SIG-M5 treated with dmso at 0.1 percent for 504 hours (cell line): ENCODE data around the gene TRDMT1.
A peak's percentile ranks its signal among the peaks of the same experiment; 100 is the strongest.

Experiments
- DNase-seq: peaks from one replicate; lab custom pipeline; 2025; ENCODE audit not compliant: unreplicated experiment; lab: John Stamatoyannopoulos, UW

Gene TRDMT1

GRCh38 chr10:17232276-17232960 is 30.9 kb upstream of the TRDMT1 start:
- DNase-seq = no peak

GRCh38 chr10:17231788-17232187 is 30.3 kb upstream of the TRDMT1 start:
- DNase-seq = no peak

DNA sequence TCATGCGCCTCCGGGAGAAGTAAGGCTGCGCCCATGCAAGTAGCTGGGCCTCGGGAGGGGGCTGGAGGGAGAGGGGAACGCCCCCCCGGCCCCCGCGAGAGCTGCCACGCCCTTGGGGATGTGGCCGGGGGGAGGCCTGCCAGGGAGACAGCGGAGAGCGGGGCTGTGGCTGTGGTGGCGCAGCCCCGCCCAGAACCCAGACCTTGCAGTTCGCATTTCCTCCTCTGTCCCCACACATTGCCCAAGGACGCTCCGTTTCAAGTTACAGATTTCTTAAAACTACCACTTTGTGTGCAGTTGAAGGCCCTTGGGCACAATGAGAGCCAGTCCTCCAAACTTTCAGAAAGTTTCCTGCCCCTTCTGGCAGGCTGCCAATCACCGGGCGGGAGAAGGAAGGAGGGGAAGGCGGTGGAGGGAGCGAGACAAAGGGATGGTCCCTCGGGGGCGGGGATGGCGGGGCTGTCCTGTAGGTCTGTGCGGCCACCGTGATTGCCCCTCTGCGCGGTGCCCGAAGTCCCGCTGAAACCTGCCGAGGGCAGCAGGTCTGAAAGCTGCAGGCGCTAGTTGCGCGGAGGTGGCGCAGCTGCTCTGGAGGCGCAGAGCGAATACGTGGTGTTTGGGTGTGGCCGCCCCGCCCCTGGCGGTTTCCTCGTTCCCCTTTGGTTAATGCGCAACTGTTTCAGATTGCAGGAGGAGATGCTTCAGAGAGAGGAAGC is 28.7 kb upstream of the TRDMT1 start:
- peak; percentile 93 for DNase-seq

GRCh38 chr10:17229717-17229966 is 28.2 kb upstream of the TRDMT1 start:
- no peak for DNase-seq

- DNase-seq = peak; percentile 52
These were observed 27.7 kb upstream of the TRDMT1 start for GRCh38 chr10:17229016-17229716.

- DNase-seq = peak; percentile 88
These were observed 26.9 kb upstream of the TRDMT1 start, which contains the start of gene VIM for GRCh38 chr10:17228091-17229015. VIM (plus strand) TSS chr10:17228241; CDS start chr10:17229423, 1,182 bp downstream.

GRCh38 chr10:17227367-17228090 is 26.1 kb upstream of the TRDMT1 start:
- DNase-seq = peak; percentile 52

DNA sequence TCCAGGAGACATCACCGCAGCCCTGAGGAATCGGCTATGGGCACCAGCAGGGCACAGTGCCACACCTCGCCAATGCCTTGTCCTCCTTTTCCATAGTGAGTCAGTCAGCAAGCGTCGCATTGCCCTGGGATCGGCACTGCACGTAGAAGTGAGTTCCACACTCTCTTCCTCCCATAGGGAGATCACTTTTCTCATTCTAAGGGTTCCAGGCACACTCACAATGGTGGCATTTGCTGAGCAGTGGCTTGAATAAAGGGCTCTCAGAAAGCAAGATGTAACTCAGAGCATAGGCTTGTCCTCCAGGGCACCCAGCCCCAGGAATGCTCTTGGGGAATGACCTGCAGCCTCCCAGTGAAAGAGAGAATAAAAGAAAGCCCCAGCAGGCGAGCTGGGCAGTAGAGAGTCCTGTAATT is 25.4 kb upstream of the TRDMT1 start:
- DNase-seq = no peak

DNA sequence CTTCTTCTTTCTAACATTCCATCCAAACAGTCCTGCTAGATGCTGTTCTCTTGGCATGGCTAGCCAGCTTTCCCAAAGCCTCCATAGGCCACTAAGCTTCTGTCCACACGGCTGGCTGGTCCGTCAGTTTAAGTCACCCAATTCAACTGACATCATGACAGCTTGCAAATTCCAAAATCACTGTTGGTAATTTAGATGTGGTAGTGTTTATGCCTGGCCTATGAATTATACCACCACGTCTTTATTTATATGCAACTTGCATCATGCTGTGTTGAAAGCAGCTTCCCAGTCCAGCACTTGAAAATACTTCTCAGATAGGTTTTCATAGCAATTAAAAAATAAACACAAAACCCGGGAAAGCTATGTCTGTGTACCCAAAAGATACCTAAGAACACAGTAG is 24.3 kb upstream of the TRDMT1 start:
- DNase-seq = no peak

DNA sequence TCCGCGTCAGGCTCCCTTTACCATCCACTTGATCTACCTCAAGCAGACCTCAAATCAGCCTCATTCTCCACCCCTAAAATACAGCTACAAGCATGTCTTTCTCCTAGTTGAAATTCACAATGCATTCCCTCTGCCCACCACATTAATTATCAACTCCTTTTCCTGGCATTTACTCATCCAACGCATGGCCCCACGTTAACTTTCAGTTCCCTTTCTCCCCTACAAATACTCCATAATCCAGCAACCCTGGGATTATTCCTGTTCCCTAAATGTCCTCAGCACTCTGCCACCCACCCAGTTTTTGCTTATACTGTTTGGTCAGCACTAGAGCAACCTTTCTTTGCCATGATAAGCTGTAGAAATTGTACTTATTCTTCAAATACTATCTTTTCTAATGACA is 20.9 kb upstream of the TRDMT1 start:
- DNase-seq = no peak

DNA sequence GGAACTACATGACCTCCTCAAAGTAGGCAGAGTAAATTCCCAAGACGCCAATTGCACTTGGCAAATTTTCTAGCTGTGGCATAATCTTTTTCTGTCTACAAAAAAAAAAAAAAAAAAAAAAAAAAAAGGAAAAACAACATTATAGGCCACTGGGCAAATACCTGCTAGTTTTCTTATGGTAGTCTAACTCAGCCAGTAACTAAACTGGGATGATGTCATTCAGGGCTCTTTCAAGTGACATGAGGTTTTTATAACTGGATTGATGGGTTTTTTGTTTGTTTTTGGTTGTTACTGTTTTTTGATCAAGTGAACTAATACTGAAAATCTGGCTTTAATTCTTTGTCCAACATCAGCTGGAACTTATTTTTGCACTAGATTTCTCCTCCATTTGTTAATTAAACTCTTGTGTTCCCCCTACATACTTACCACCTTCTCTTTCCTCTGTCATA is 19.2 kb upstream of the TRDMT1 start:
- DNase-seq = no peak

DNA sequence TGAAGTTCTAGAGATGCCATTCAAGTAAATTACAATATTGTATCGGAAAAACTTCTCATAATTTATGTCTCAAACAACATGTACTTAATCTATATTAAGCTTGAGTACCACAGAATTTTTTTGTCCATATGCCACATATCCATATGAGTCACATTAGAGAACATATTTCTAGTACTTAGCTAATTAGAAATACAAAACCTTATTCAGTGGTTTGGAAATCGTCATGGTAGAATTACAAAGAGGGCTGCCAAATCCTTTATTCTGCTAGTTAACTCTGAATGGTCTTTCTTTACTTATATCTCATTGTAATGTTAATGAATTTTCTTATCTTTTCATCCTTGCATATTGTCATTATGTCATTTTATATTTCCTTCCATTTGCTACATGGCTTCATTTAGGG is 17.6 kb upstream of the TRDMT1 start:
- DNase-seq = no peak

GRCh38 chr10:17217631-17218232 is 16.3 kb upstream of the TRDMT1 start:
- no peak for DNase-seq

GRCh38 chr10:17216901-17217395 is 15.5 kb upstream of the TRDMT1 start:
- DNase-seq = peak; percentile 29

DNA sequence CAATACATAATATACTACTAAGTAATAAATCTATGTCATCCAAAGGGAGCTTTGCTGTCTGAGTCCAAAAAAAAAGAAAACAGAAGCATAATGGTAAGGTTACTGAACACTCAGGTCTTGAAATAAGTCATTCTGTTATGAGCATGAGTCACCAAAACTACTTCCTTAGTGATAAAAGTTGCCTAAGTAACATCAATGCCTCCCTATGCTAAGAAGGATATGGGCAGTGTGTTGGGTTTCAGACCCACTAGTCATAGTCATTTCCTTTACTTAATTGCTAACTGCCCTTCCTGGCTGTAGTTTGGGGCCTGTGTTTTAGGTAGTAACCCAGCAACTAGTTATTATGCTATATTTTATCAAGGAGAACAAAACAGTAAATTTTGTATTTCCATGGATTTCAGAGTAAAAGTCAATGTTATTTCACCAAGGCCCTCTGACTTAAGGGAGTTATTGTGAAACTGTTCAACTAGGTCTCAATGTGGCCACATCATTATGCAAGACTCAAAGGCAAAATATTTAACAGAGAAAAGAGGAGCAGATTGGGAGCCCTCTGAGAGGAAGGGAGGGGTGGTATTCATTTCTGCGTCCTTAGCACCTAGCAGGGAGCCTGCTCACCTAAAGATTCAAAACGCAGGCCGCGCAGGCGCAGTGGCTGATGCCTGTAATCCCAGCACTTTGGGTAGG is 14.9 kb upstream of the TRDMT1 start:
- peak; percentile 96 for DNase-seq

GRCh38 chr10:17215782-17216122 is 14.3 kb upstream of the TRDMT1 start:
- DNase-seq = no peak

GRCh38 chr10:17214971-17215781 is 13.7 kb upstream of the TRDMT1 start:
- DNase-seq = no peak

- no peak for DNase-seq
These were observed 13.1 kb upstream of the TRDMT1 start for GRCh38 chr10:17214526-17214925.
